Liver (tissue), 3 donors: ENCODE measurements around the gene SLMAP.

Experiments
- ATF3 ChIP-seq: IDR thresholded peaks from 2 replicates; pipeline ENCODE4 v1.6.1; 2016; ENCODE audit warnings: antibody characterized with exemption
- CTCF ChIP-seq: fragments of 150-350 bp; IDR thresholded peaks from 2 replicates; pipeline ENCODE4 v1.5.1; 2017; ENCODE audit warnings: improper control_type of control experiment, low read depth, low read length; ENCODE audit not compliant: missing input control
- EGR1 ChIP-seq, 2 donors: IDR thresholded peaks; 2 replicates each; pipeline ENCODE4 v1.6.1; 2016 to 2018; ENCODE audit warnings: antibody characterized with exemption in 2 of 2, low read depth in 2 of 2
- GABPA ChIP-seq, 2 donors: IDR thresholded peaks in 1 of 2; conservative IDR thresholded peaks in 1 of 2; 2 replicates each; pipeline ENCODE4 v1.6.1; 2016; ENCODE audit warnings: antibody characterized with exemption in 2 of 2, mild to moderate bottlenecking in 1 of 2, moderate library complexity in 1 of 2
- JUND ChIP-seq, 2 donors: IDR thresholded peaks; 2 replicates each; pipeline ENCODE4 v1.6.1; 2016; ENCODE audit warnings: antibody characterized with exemption in 2 of 2
- NR2F2 ChIP-seq: IDR thresholded peaks from 2 replicates; pipeline ENCODE4 v1.6.1; 2016; ENCODE audit warnings: antibody characterized with exemption
- RAD21 ChIP-seq, 2 donors: IDR thresholded peaks; 2 replicates each; pipeline ENCODE4 v1.6.1; 2016; ENCODE audit warnings: antibody characterized with exemption in 2 of 2, mild to moderate bottlenecking in 2 of 2
- REST ChIP-seq: IDR thresholded peaks from 2 replicates; pipeline ENCODE4 v1.6.1; 2016; ENCODE audit warnings: antibody characterized with exemption, mild to moderate bottlenecking
- RXRA ChIP-seq, 2 donors: IDR thresholded peaks; 2 replicates each; pipeline ENCODE4 v1.6.1; 2017 to 2018; ENCODE audit warnings: antibody characterized with exemption in 2 of 2, mild to moderate bottlenecking in 1 of 2
- SP1 ChIP-seq: IDR thresholded peaks from 2 replicates; pipeline ENCODE4 v1.6.1; 2018; ENCODE audit warnings: antibody characterized with exemption, mild to moderate bottlenecking
- TAF1 ChIP-seq: conservative IDR thresholded peaks from 2 replicates; pipeline ENCODE4 v1.6.1; 2016; ENCODE audit warnings: antibody characterized with exemption, mild to moderate bottlenecking
- YY1 ChIP-seq: IDR thresholded peaks from 2 replicates; pipeline ENCODE4 v1.6.1; 2016; ENCODE audit warnings: antibody characterized with exemption, mild to moderate bottlenecking
- donor health status: healthy.
- donor health status: healthy.

GRCh38 chr3:57890874-57891273 is 134.8 kb downstream of the SLMAP start:
- TF ChIP-seq TAF1 (no peak), CTCF (no peak), NR2F2 (no peak), ATF3 (no peak), SP1 (no peak), YY1 (no peak), RAD21 (IDR thresholded peaks at IDR 0.05) (no peak), GABPA (IDR thresholded peaks at IDR 0.05 in 1 of 2, conservative IDR thresholded peaks at IDR 0.05 in 1 of 2) (no peak), EGR1 (IDR thresholded peaks at IDR 0.05; ENCODE audit: low read depth in 2 of 2) (no peak), REST (no peak), RXRA (IDR thresholded peaks at IDR 0.05) (no peak), JUND (IDR thresholded peaks at IDR 0.05) (no peak)
